GM18867 (cell line): Measurements from ENCODE around the gene MYLK3.

Experiments
- ATAC-seq: cut with Tn5 transposase; IDR thresholded peaks from one replicate; pipeline ENCODE4 v1.9.1; 2021; ENCODE audit warnings: mild to moderate bottlenecking, moderate library complexity; ENCODE audit not compliant: unreplicated experiment

Gene MYLK3

DNA sequence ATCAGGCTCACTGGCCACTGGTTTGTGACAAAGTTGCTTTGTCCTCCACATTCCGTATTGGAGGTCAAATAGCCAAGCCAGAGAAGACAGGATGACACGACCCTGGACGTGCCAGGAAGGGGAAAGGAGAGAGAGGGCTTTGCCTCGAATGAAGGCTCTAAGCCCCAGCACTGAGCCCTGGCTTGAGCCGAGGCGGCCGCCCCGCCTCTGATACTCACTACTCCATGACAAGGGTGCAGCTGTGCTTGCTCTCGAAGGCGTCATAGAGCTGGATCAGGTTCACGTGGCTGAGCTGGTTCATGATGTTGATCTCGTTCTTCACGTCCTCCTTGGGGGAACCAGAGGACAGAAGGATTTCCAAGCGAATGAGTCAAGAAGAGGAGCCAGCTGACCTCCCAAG lies 19.3 kb downstream of the MYLK3 start:
- ATAC-seq: no peak

DNA sequence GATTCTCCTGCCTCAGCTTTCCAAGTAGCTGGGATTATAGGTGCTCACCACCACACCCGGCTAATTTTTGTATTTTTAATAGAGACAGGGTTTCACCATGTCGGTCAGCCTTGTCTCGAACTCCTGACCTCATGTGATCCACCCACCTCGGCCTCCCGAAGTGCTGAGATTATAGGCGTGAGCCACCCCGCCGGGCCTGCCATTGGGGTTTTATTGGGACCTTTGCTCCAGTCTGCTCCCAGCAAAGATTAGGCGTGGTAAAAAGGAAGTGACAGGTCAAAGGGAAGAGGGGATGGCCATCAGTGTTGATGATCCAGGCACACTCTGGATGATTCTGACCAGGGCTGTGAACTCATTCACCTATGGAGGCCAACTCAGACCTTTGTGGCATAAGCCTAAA lies 20.5 kb downstream of the MYLK3 start:
- no peak for ATAC-seq

DNA sequence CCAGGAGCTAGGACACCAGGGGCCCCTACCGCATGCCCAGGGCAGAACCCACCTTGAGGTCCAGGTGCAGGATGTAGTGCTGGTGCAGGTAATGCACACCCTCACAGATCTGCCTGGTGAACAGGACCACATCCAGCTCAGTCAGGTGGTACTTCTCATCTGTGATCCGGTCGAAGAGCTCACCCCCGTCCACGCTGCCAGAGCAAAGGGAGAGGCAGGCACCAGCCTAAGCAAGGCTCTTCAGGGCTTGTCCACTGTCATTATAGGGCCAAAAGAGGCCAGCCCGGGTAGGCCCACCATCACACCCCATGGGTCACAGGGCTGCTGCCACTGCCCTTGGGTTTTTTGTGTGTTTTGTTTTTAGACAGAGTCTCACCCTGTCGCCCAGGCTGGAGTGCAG lies 21.0 kb downstream of the MYLK3 start:
- no peak for ATAC-seq

DNA sequence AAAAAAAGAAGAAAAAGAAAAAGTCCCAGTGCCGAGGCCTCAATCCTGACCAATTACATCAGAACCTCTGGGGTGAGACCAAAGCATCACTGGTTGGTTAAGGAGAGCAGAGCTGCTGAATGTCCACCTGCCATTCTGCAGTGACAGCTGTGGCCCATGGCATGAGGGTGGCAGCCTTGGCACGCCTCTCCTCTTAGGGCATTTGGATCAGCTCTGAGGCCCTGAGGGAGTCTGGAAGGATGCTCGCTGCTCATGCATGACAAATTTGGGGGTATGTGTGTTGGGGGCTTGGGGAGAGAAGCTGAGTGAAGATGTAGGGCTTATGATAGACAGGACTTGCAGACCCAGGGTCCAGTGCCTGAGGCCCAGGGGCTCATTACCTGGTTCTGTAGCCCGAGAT lies 26.3 kb downstream of the MYLK3 start:
- ATAC-seq: no peak

DNA sequence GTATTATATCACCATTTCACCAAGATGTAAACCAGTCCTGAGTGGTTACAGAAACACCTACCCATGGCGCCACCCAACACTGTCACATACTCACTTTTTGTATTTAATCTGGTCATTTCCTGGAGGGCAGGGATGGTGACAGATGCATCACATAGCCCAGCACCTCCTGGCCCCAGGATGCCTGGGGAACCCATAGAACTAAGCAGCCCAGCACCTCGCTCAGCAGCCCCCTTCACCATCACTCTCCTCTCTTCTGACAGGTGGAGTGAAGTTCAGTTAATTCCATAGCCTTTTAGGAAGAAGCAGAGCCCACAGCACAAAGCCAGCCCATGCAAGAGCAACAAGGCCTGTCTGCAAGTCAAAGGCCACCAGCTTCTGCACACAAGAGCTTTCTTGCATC lies 27.5 kb downstream of the MYLK3 start:
- no peak for ATAC-seq

DNA sequence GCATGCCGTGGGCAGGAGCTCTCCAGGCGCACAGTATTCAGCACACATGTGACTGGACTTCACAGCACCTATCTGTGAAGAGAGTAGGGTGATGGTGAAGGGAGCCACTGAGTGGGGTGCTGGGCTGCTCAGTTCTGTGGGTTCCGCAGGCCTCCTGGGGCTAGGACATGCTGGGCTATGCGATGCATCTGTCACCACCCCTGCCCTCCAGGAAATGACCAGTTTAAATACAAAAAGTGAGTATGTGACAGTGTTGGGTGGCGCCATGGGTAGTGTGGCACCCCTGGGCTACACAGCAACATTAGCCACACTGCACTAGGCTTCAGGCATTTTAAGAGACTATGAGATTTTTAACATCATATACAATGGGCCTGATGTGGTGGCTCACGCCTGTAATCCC lies 28.6 kb downstream of the MYLK3 start:
- no peak for ATAC-seq

DNA sequence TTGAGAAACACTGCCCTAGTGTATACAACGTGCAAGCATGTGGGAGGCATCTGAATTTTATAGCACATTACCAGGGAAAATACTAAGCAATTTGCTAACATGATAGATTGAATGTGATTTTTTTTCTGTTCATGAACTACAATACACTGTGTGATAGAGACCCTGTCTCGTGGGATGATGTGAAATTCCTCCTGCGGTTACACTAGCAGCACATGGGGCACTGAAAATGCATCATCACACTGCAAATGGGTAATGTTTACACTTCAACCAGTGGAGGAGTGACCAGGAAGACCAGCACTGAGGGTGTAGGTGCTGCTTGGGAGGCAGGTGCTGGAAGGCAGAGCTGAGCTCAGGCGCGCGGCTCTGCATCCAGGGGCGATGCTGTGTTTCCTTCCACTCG lies 29.9 kb downstream of the MYLK3 start:
- ATAC-seq: no peak

DNA sequence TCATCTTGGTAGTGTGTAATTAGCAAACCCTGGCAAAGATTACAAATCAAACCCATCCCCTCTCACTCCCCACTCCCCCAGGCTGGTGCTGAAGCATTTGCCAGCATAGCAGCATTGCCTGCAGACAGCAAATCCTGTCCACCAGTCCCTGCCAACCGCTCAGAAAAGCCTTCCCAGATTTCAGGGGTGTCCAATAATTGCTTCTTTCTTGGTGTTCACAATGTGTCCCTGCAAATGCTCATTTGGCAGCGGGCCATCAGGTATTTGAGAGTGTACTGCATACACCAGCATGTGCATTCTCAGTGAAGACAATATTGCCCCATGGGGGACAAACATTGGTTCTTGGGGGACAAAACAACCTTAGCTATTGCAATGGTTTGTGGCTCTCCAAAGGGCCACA lies 30.5 kb downstream of the MYLK3 start:
- no peak for ATAC-seq

DNA sequence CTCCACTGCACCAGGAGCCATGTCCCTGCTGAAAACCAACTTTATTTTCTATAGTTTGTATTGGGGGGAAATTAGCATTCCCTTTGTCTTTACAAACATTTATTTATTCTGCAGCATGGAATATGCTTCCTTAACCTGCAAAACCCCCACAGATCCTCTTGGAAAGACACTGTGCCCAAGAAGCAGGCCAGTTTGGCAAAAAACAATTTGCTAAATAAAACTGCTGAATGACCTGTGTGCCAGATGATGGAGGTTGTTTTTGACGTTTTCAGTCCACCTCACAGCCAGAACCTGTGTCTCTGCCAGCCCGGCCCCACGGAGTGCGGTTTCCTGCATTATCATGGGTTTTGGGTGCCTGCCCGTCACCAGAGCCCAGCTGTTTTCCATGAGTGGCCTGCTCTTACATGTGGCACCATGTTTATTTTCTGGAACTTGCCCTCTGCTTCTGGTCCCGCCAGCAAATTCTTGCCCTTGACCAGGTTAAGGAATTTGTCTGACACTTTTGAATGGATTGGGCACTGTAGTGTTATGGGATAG lies 32.3 kb downstream of the MYLK3 start:
- no peak for ATAC-seq

DNA sequence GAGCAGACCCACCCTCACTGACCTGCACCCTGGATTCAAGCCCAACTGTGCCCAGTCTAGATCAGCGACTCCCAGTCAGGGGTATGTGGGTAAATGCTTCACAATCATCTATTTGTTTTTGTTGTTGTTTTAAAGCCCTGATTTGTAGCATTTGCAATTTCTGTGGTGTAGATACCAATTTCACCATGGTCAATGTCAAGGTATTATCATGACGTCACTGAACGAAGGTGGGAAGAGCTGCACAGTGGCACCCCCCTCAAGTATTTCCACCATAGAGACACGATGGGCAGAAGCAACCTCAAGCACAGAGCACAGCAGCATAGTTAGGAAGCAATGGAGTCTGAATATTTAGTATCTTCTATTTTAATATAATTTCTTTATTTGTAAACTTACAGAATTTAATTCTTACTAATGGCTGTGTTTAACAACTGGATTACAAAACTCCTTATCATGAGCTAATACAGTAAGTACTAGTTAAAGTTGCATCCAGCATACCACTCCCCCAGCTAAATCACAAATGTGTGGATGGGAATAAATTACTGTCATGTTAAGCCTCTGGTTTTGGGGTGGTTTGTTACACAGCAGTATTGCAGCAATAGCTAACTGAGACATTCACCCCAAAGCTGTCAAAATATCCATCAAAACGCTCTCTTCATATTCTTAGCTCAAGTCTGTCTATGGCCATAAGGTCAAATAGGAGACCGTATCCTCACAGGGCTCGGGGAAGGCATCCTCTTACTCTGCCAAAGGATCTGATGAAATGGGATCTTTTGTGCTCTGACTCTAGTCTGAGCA lies 33.1 kb downstream of the MYLK3 start:
- ATAC-seq: no peak

DNA sequence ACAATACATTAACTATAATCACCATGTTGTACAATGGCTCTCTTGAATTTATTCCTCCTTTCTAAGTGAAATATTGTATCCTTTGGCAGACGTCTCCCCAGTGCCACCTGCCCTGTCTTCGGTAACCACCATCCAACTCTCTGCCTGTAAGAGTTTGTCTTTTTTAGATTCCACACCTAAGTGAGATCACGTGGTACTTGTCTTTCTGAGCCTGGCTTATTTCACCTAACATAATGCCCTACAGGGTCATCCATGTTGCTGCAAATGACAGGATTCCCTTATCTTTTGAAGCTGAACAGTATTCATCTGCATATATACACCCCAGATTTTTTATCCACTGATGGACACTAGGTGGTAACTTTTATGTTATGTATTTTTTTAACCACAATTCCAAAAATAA lies 34.5 kb downstream of the MYLK3 start:
- ATAC-seq: no peak

DNA sequence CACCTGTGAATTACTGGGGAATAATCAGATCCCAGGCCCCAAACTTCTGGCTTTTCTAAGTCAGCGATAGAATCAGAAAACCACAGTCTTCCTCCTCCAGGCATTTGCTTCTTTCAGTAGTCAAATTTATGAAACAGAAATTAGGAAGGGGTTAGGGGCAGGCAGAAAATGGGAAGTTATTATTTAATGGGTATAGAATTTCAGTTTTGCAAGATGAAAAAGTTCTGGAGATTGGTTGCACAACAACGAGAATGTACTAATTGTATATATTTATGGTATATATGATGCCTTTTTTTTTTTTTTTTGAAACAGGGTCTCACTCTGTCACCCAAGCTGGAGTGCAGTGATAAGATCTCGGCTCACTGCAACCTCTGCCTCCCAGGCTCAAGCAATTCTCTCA lies 35.2 kb downstream of the MYLK3 start:
- ATAC-seq: no peak

DNA sequence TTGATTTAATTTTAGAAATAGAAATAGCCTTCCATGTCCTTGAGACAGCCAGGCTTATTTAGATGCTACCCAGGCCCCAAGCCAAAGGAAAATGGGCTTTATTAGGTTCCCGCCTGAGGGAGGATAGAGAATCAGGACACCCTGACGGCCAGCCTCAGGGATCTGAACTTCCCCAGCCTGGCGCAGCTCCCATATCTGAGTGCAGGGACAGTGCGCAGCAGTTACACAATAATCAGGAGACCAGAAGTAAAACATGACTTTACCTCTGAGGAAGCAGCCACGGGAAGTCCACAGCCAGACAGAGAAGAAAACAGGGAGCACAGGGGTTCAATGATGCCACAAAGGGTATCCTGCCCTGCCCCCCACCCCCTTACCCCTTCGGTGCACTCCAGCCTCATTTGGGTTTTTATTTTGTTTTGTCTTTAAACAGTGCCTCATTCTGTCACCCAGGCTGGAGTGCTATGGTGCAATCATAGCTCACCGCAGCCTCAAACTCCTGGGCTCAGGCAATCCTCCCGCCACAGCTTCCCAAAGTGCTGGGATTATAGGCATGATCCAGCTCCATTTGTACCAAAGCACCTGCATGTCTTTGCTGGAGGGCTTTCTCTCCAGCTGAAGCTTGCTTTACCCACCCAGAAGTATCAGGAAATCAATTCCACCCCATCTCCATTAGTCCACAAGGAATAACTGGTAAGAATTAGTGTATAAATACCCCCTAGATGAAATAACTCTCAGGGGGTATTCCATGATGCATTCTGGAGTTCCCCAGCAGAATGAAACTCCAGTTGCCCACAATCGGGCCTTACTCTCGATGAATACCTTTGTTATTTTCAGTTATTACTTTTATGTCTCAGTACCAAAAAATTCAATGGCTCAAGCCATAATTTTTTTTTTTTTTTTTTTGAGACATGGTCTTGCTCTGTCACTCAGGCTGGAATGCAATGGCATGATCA lies 36.8 kb downstream of the MYLK3 start:
- ATAC-seq: no peak

DNA sequence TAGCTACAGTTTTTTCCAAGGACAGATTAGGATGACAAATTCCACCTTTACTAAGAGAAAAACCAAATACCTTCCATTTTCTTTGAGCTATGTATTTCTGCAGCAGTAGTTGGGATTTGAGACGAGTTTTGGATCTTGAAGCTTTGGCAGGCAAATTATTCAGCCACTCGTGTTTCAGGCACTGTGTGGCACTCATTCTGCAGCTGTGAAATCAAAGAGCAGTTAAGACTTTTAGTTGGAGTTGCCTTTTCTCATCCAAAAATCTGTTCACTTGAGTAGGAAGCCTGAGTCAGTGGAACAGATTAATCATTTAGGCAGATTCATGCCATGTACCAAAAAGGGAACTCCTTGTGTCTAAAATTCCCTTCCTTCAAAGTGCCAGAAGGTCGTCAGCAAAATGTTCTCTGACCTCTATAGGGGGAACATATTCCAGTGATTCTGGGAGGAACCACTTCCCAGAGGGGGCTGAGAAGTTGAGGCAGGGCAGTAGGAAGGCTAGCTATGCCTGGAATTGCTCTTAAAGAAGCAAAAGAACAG lies 38.6 kb downstream of the MYLK3 start:
- ATAC-seq: no peak

DNA sequence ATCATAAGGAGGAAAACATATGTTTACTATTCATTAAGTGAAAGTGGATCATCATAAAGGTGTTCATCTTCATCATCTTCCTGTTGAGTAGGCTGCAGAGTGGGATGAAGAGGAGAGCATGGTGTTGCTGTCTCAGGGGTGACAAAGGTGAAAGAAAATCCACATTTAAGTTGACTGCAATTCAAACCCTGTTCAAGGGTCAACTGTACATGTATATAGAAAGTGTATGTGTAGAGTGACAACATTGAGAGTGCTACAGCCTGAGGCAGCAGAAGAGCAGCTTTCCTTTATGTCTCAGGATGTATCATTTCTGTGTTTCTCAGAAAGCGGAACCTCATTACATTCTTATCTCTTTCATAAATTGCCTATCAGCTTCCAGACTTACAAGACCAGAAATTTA lies 41.5 kb downstream of the MYLK3 start:
- no peak for ATAC-seq

DNA sequence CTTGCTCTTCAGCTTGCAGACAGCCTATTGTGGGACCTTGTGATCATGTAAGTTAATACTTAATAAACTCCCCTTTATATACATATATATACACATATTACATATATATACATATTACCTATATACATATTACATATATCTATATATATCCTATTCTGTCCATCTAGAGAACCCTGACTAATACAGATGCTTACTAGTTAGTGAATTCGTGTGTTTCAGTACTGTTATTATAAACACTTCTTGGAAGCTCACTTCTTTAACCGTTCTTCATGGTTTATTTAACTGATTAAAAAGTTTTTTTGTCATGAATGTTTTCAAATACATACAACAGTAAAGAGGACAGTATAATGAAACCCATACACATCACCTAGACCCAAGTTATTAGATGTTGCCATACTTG lies 46.1 kb downstream of the MYLK3 start:
- no peak for ATAC-seq

DNA sequence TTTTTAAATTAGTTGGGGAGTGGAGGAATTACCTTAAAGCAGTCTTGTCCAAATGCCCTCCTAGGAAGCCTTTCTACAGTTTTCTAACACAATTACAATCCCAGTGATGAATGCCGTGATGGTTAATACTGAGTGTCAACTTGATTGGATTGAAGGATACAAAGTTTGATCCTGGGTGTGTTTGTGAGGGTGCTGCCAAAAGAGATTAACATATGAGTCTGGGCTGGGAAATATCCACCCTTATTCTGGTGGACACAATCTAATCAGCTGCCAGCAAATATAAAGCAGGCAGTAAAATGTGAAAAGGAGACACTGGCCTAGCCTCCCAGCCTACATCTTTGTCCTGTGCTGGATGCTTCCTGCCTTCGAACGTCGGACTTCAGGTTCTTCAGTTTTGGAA lies 46.5 kb downstream of the MYLK3 start:
- ATAC-seq: no peak

DNA sequence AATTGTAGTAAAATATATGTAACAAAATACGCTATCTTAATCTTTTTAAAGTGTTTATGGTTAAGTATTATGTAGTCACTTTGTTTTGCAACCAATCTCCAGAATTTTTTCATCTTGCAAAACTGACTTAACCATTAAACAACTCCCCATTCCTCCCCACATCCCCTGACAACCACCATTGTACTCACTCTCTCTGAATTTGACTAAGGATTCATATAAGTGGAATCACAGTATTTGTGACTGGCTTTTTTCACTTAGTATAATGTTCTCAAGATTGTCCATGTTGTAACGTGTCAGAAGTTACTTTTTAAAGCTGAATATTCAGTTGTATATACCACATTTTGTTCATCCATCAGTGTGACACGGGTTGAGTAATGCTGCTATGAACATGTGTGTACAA lies 48.1 kb downstream of the MYLK3 start:
- ATAC-seq: no peak

DNA sequence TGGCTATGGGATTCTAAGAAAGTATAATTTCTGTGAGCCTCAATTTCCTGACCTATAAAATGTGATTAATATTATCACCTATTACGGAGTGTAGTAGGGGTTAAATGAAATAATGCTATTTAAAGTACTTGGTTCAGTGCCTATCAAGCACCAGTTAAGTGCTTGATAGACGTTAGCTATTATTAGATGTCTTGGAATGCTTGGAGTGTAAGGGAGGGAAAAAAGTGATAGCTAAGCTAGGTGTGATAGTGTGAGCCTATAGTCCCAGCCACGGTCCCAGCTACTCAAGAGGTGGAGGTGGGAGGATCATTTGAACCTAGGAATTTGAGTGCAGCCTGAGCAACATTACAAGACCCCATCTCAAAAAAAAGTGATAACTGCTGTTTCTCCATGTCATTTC lies 51.2 kb downstream of the MYLK3 start:
- ATAC-seq: no peak

DNA sequence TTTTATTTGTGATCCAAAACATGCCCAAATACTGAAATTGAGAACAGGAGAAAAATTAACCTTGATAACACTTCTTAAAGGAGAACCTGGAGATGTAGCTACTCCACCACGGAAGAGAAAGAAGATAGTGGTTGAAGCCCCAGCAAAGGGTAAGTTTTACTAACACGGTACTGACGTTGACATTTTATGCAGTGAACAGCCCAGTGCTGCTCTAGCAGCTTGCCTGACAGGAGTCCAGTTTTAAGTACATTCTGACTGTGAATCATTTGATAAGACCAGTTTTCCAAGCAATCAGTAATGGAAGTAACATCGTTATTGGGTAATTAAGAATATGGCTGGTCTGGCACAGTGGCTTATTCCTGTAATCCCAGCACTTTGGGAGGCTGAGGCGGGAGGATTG lies 52.2 kb downstream of the MYLK3 start:
- ATAC-seq: no peak

DNA sequence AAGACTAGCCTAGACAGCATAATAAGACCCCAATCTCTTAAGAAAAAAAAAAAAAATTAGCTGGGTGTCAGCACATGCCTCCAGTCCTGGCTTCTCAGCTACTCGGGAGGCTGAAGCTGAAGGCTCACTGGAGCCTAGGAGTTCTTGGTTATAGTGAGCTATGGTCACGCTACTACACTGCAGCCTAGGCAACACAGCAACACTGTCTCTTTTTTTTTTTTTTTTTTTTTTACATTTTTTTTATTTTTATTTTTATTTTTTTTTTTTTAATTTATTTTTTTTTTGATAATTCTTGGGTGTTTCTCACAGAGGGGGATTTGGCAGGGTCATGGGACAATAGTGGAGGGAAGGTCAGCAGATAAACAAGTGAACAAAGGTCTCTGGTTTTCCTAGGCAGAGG lies 54.5 kb downstream of the MYLK3 start:
- ATAC-seq: no peak

DNA sequence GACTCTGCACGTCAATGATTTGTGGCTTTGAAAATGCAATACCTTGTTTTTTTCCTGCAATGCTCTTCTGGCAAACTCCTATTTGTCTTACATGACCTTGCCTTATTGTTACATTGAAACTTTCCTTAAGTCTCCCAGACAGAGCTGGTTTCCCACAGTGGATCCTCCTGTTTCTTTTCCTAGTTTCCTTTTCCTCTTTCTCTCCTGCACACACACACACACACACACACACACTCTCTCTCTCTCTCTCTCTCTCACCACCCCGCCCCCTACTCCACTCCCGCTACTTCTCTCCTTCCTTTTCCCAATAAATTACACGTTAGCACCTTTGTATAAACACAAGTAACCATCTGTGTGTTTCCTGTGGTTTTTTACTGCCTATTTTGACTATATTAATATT lies 56.4 kb downstream of the MYLK3 start:
- no peak for ATAC-seq
